ENCODE results near the gene CRB3. TPM values are rescaled to one million over a fixed set of nuclear protein-coding genes. Genes with fewer than 3 reads are reported as not detected.

CRB3 gene
- total RNA-seq, 4 donors from 2014 or later, result 0.75 TPM; not detected in 3

DNA sequence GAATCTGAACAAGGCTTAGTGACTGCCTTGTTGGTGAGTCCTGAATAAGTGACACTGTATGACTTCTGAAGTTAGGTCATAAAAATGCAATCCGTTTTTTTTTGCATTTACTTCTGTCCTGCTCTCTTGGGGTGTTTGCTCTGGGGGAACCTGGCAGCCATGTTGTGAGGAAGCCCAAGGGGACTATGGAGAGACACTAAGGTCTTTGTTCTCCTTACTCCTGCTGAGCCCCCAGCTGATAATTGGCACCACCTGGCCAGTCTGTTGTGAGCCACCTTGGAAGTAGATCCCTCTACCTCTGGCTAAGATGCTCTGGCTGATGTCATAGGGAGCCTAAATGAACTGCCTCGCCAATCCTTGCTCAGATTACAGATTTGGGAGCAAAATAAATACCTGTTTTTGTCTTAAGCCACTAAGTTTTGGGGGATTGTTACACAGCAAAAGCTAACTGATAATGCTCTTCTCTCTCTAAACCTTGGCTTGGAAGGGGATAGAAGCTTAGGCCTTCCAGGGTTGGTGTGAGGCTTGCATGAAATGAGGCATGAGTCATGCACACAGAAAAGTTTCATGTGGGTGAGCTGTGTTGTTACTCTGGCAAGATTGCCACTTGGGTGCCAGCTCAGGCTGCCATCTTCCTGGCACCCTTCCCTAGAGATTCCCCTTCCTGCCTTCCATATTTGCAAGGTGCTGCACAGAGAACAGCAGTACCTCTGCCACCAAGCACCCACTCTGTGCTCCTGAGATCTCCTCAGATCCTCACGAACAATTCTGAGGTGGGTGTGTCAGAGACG is 27.9 kb downstream of the CRB3 start:
- intact Hi-C loops (cut with DNase I; ENCODE audit: low total_unique reads), result no loop called here
- ATAC-seq (no peak), DNase-seq (no peak)
- Histone ChIP-seq H3K4me3 (no peak overlapping the region), H3K36me3 (no peaks in the 10 kb centered on the region), H3K9me3 (no peaks in the 10 kb centered on the region), H3K27me3 (no peaks in the 10 kb centered on the region), H3K4me1 (no peaks in the 10 kb centered on the region), H3K27ac (no peak overlapping the region)
- in situ Hi-C loops (cut with MboI; ENCODE audit: low sequenced_read_pairs in 4 of 4), result no loop called here
- no peak for TF ChIP-seq POLR2A (IDR thresholded peaks at IDR 0.05)
- TF ChIP-seq, protein P1, sequence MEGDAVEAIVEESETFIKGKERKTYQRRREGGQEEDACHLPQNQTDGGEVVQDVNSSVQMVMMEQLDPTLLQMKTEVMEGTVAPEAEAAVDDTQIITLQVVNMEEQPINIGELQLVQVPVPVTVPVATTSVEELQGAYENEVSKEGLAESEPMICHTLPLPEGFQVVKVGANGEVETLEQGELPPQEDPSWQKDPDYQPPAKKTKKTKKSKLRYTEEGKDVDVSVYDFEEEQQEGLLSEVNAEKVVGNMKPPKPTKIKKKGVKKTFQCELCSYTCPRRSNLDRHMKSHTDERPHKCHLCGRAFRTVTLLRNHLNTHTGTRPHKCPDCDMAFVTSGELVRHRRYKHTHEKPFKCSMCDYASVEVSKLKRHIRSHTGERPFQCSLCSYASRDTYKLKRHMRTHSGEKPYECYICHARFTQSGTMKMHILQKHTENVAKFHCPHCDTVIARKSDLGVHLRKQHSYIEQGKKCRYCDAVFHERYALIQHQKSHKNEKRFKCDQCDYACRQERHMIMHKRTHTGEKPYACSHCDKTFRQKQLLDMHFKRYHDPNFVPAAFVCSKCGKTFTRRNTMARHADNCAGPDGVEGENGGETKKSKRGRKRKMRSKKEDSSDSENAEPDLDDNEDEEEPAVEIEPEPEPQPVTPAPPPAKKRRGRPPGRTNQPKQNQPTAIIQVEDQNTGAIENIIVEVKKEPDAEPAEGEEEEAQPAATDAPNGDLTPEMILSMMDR (IDR thresholded peaks at IDR 0.05 in 4 of 5, conservative IDR thresholded peaks at IDR 0.05 in 1 of 5), result no peak

DNA sequence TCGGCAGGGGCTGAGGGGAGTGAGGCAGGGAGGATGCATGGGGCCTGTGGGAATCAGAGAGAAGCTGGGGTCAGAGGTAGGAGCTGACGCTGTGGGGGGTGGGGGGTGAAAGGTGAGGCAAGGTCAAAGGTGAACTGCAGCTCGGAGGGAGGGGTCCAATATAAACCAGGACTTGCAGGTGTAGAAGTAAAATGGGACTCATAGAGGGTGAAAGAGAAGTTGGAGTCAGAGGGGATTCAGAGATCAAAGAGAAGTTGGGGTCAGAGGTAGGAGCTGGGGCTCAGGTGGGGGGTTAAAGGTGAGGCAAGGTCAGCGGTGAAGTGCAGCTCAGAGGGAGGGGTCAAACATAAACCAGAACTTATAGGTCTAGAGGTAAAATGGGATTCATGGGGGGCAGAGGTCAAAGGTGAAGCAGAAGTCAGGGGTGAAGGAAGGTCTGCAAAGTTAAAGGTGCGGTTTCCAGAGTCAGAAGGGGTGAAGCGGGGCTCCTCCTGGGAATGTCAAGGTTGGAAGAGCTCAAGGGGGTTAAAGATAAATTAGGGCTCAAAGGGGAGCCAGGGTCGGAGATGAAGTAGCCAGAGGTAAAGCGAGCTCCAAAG is 30.5 kb downstream of the CRB3 start:
- ATAC-seq (no peak), DNase-seq (no peak)
- Histone ChIP-seq H3K9me3 (no peaks in the 10 kb centered on the region), H3K27me3 (peaks cover 0 to 2% (median 0%) of the 10 kb centered on the region in 3 donors), H3K27ac (no peak overlapping the region), H3K4me1 (no peaks in the 10 kb centered on the region), H3K36me3 (no peaks in the 10 kb centered on the region), H3K4me3 (no peak overlapping the region)
- TF ChIP-seq POLR2A (IDR thresholded peaks at IDR 0.05), result no peak
- TF ChIP-seq, protein P1 (IDR thresholded peaks at IDR 0.05 in 4 of 5, conservative IDR thresholded peaks at IDR 0.05 in 1 of 5), result no peak
- intact Hi-C loops (cut with DNase I; ENCODE audit: low total_unique reads) (no loop called here), in situ Hi-C loops (cut with MboI; ENCODE audit: low sequenced_read_pairs in 4 of 4) (no loop called here)

DNA sequence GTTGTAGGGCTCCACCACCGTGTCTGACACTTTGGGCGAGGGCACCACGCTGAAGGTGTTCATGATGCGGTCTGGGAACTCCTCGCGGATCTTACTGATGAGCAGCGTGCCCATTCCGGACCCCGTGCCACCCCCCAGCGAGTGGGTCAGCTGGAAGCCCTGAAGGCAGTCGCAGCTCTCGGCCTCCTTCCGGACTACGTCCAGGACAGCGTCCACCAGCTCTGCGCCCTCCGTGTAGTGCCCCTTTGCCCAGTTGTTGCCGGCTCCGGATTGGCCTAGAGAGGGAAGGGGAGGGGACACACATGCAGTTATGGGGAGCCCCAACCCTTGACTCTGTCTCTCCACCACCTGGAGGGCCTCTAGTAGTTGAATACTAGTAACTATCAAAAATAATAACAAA is 31.9 kb downstream of the CRB3 start:
- H3K36me3 ChIP-seq, result no peaks in the 10 kb centered on the region
- H3K27me3 ChIP-seq, result peaks cover under 1 to 6% (median 2%) of the 10 kb centered on the region in 3 donors
- H3K27ac ChIP-seq, result no peak overlapping the region
- DNase-seq (no peak), ATAC-seq (no peak)
- intact Hi-C loops (cut with DNase I; ENCODE audit: low total_unique reads), result no loop called here
- TF ChIP-seq, protein P1 (IDR thresholded peaks at IDR 0.05 in 4 of 5, conservative IDR thresholded peaks at IDR 0.05 in 1 of 5), result no peak
- TF ChIP-seq POLR2A (IDR thresholded peaks at IDR 0.05), result no peak
- no peaks in the 10 kb centered on the region for H3K4me1 ChIP-seq
- no peak overlapping the region for H3K4me3 ChIP-seq
- in situ Hi-C loops (cut with MboI; ENCODE audit: low sequenced_read_pairs in 4 of 4), result no loop called here
- no peaks in the 10 kb centered on the region for H3K9me3 ChIP-seq

DNA sequence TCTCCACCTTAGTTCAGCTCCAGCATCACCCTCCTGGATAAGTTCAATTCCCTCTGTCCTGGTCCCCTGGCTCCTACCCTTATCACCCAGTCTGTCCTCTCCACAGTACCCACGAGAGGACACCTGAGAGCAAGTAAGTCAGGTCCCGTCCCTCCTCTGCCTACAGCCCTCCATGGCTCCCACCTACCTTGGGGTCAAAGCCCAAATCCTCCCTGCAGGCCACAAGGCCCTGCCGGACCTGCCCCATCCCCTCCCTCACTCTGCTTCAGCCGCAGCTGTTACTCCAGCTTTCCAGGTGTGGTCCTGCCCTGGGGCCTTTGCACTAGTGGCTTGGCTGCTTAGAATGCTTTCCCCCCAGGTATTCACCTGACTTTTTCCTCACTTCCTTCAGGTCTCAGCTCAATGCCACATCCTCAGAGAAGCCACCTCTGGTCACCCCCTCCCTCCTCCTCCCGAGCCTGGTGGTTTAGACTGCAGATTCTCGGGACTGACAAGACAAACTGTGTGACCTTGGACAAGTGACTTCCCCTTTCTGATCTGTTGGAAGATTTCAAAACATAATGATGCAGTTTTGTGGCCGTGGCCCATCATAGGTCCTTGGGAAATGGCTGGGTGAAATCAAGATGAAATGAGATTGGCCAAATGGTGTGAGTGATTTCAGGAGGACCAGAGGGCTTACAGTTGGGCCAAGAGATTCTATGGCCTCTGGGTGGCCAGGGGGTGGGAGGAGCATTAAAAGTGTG is 34.4 kb downstream of the CRB3 start:
- intact Hi-C loops (cut with DNase I; ENCODE audit: low total_unique reads) (no loop called here), in situ Hi-C loops (cut with MboI; ENCODE audit: low sequenced_read_pairs in 4 of 4) (no loop called here)
- Histone ChIP-seq H3K9me3 (no peaks in the 10 kb centered on the region), H3K27ac (no peak overlapping the region), H3K4me3 (no peak overlapping the region), H3K4me1 (no peaks in the 10 kb centered on the region), H3K36me3 (no peaks in the 10 kb centered on the region), H3K27me3 (peaks cover 21 to 29% (median 26%) of the 10 kb centered on the region in 3 donors)
- ATAC-seq, result no peak
- TF ChIP-seq, protein P1 (IDR thresholded peaks at IDR 0.05 in 4 of 5, conservative IDR thresholded peaks at IDR 0.05 in 1 of 5), result no peak
- TF ChIP-seq POLR2A (IDR thresholded peaks at IDR 0.05), result no peak
- no peak for DNase-seq
